ENCODE measurements around the gene C2CD2. TPM values are rescaled to one million over a fixed set of nuclear protein-coding genes. Genes with fewer than 3 reads are reported as not detected.

C2CD2 gene
- total and polyA plus RNA-seq, 2 of the 4 experiments (the other 2 are of a cell fraction): 15.6 to 25.3 TPM

DNA sequence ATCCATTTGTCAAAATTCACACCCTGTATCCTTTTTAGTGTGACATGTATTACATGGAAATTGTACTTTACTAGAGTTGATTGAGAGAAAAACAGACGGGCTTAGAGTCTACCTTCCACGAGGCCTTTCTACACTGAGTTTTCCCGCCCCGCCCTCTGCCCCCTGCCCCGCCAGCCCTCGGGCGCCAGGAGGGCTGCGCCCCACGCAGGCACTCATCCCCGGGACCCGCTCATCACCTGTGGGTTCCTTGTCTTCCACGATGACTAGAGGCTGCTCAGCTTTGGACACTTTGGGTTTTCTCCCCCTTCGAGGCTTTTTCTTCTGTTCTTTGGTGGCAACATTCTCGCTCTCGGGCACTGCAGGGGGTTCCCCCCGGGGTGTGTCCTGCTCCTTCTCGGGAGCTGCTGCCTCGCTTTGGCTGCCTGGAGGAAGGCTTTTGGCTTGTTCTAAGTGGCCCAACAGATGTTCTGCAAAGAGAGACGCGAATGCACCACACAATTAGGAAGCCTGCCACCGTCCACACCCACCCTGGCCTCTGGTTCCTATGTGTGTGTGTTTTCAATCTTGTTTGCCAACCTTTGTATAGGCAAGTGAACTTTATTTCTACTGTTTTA is 114.3 kb downstream of the C2CD2 start:
- Histone ChIP-seq H2AK9ac (replicated peaks; ENCODE audit: low read depth, low read length, poor library complexity) (no peak overlapping the region), H3K79me1 (ENCODE audit: low read depth in 1 of 2, low read length in 2 of 2) (no peaks in the 10 kb centered on the region), H2BK15ac (ENCODE audit: low read depth, low read length) (no peak overlapping the region), H2BK5ac (ENCODE audit: low read depth, low read length, poor library complexity, severe bottlenecking) (no peak overlapping the region), H3K56ac (ENCODE audit: extremely low read depth, insufficient read depth, low read length) (no peak overlapping the region), H3K9ac (ENCODE audit: low read depth, low read length) (no peak overlapping the region), H4K8ac (ENCODE audit: low read depth in 2 of 2, low read length in 2 of 2) (no peak overlapping the region), H3K23ac (ENCODE audit: low read depth, low read length) (no peak overlapping the region), H2AFZ (replicated peaks; ENCODE audit: low read length, poor library complexity) (no peak overlapping the region), H3K27ac (ENCODE audit: insufficient read depth, low read length) (no peak overlapping the region), H3K18ac (ENCODE audit: low read depth, low read length) (no peak overlapping the region), H3K4ac (ENCODE audit: low read depth, low read length) (no peak overlapping the region), H3K14ac (replicated peaks; ENCODE audit: low read depth, low read length) (no peak overlapping the region), H4K91ac (ENCODE audit: insufficient read depth, low read depth, low read length) (no peak overlapping the region), H3K27me3 (ENCODE audit: control insufficient read depth, insufficient read depth, low read length) (no peaks in the 10 kb centered on the region), H3K4me2 (ENCODE audit: low read depth, low read length) (no peak overlapping the region), H3K4me1 (ENCODE audit: control insufficient read depth, insufficient read depth, low read length) (no peaks in the 10 kb centered on the region), H3K9me1 (ENCODE audit: insufficient read depth, low read length) (peaks cover 3% of the 10 kb centered on the region; the same call in 1 of the 2 replicates), H4K5ac (ENCODE audit: low read depth, low read length) (no peak overlapping the region), H3K36me3 (ENCODE audit: control insufficient read depth, insufficient read depth, low read length) (peaks cover 17% of the 10 kb centered on the region), H2AK5ac (ENCODE audit: low read depth, low read length) (no peak overlapping the region), H2BK120ac (ENCODE audit: low read depth, low read length) (no peak overlapping the region), H2BK20ac (ENCODE audit: low read depth, low read length) (no peak overlapping the region), H4K20me1 (ENCODE audit: insufficient read depth, low read length) (no peaks in the 10 kb centered on the region), H3K4me3 (ENCODE audit: insufficient read depth, low read depth, low read length) (no peak overlapping the region), H3K9me3 (ENCODE audit: control insufficient read depth, insufficient read depth, low read length) (no peaks in the 10 kb centered on the region; the same call in 1 of the 2 replicates)
- ATAC-seq (ENCODE audit: low read depth) (no peak), DNase-seq (no peak)
- TF ChIP-seq MXI1 (IDR thresholded peaks at IDR 0.05; ENCODE audit: borderline replicate concordance, low read depth, low read length): no peak
- no peak for TF ChIP-seq NFE2L2 (IDR thresholded peaks at IDR 0.05; ENCODE audit: low read depth, low read length)
- no peak for TF ChIP-seq MAZ (IDR thresholded peaks at IDR 0.05; ENCODE audit: borderline replicate concordance, low read depth, low read length)
- TF ChIP-seq, protein P1, sequence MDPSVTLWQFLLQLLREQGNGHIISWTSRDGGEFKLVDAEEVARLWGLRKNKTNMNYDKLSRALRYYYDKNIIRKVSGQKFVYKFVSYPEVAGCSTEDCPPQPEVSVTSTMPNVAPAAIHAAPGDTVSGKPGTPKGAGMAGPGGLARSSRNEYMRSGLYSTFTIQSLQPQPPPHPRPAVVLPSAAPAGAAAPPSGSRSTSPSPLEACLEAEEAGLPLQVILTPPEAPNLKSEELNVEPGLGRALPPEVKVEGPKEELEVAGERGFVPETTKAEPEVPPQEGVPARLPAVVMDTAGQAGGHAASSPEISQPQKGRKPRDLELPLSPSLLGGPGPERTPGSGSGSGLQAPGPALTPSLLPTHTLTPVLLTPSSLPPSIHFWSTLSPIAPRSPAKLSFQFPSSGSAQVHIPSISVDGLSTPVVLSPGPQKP (IDR thresholded peaks at IDR 0.05; ENCODE audit: borderline replicate concordance, low read depth, low read length): no peak
- TF ChIP-seq MAFK (IDR thresholded peaks at IDR 0.05; ENCODE audit: low read depth, low read length): no peak
- 93% methylated on average over 12 of the region's 21 CpGs; no CpG with 5 or more reads in 1 of the 2 experiments for WGBS, 2 experiments (ENCODE audit: extremely low coverage in 2 of 2, insufficient read length in 1 of 2)
- intact Hi-C loops (cut with micrococcal nuclease): loop anchor here (5.0 kb wide), 1 partner anchor 278 kb away; no protein-coding TSS in a partner anchor
- BruUV-seq (replicated peaks): no TSS peak
- in situ Hi-C loops (cut with MboI; ENCODE audit: low sequenced_read_pairs): no loop called here
- ChIA-PET CTCF (no interaction called here), POLR2A (ENCODE audit: unreplicated experiment) (no interaction called here)
- dilution Hi-C loops (cut with HindIII; ENCODE audit: low sequenced_read_pairs, unreplicated experiment): no loop called here
